ENCODE results near the gene UNC13C.

Gene UNC13C

GRCh38 chr15:54576298-54576935 is 598.2 kb downstream of the UNC13C start:
- DNase-seq, result no peak

- DNase-seq, result no peak
Measured at GRCh38 chr15:54577476-54578250, 599.4 kb downstream of the UNC13C start.

GRCh38 chr15:54579855-54580254 is 601.6 kb downstream of the UNC13C start:
- DNase-seq, result no peak

- DNase-seq, result no peak
Measured at GRCh38 chr15:54580643-54581042, 602.4 kb downstream of the UNC13C start.

- DNase-seq, result no peak
Measured at GRCh38 chr15:54582863-54583643, 604.8 kb downstream of the UNC13C start.

GRCh38 chr15:54585063-54585462 is 606.8 kb downstream of the UNC13C start:
- no peak for DNase-seq

- peak; percentile 3 for DNase-seq
Measured at GRCh38 chr15:54594115-54594514, 615.9 kb downstream of the UNC13C start.

GRCh38 chr15:54599386-54599785 is 621.1 kb downstream of the UNC13C start:
- DNase-seq, result no peak

GRCh38 chr15:54605043-54605442 is 626.8 kb downstream of the UNC13C start:
- no peak for DNase-seq

- no peak for DNase-seq
Measured at GRCh38 chr15:54605556-54605955, 627.3 kb downstream of the UNC13C start.

- DNase-seq, result no peak
Measured at GRCh38 chr15:54608876-54609835, 630.9 kb downstream of the UNC13C start.

- DNase-seq, result no peak
Measured at GRCh38 chr15:54618120-54618519, 639.9 kb downstream of the UNC13C start.

GRCh38 chr15:54619180-54619579 is 640.9 kb downstream of the UNC13C start:
- DNase-seq, result no peak

GRCh38 chr15:54620916-54621315 is 642.7 kb downstream of the UNC13C start:
- no peak for DNase-seq

GRCh38 chr15:54636147-54636546 is 657.9 kb downstream of the UNC13C start:
- no peak for DNase-seq

- no peak for DNase-seq
Measured at GRCh38 chr15:54638666-54639065, 660.4 kb downstream of the UNC13C start.

- no peak for DNase-seq
Measured at GRCh38 chr15:54640873-54641272, 662.6 kb downstream of the UNC13C start.

- no peak for DNase-seq
Measured at GRCh38 chr15:54644796-54645195, 666.6 kb downstream of the UNC13C start.

GRCh38 chr15:54659646-54660045 is 681.4 kb downstream of the UNC13C start:
- DNase-seq, result no peak

- DNase-seq, result no peak
Measured at GRCh38 chr15:54660356-54660755, 682.1 kb downstream of the UNC13C start.

GRCh38 chr15:54675241-54675640 is 697.0 kb downstream of the UNC13C start:
- no peak for DNase-seq

- no peak for DNase-seq
Measured at GRCh38 chr15:54681584-54681983, 703.3 kb downstream of the UNC13C start.
